Stimulated activated CD4-positive, alpha-beta T cell treated with anti-CD3 and anti-CD28 coated beads, Interleukin-1b, Interleukin-23, amount 100 ng/mL, for 24 hours (primary cell): ENCODE results near the gene ST6GALNAC1.
"Not testable (repeated sequence)": the region's sequence is repeated elsewhere in the genome, so short reads cannot be mapped to it uniquely, and the experiment has no call there.

Source experiments
- DNase-seq, 4 experiments: peaks; one replicate each; pipeline ENCODE4 v3.0.0-alpha.2; 2020; ENCODE audit warnings: low read depth in 4 of 4, low spot score in 1 of 4

Gene ST6GALNAC1

DNA sequence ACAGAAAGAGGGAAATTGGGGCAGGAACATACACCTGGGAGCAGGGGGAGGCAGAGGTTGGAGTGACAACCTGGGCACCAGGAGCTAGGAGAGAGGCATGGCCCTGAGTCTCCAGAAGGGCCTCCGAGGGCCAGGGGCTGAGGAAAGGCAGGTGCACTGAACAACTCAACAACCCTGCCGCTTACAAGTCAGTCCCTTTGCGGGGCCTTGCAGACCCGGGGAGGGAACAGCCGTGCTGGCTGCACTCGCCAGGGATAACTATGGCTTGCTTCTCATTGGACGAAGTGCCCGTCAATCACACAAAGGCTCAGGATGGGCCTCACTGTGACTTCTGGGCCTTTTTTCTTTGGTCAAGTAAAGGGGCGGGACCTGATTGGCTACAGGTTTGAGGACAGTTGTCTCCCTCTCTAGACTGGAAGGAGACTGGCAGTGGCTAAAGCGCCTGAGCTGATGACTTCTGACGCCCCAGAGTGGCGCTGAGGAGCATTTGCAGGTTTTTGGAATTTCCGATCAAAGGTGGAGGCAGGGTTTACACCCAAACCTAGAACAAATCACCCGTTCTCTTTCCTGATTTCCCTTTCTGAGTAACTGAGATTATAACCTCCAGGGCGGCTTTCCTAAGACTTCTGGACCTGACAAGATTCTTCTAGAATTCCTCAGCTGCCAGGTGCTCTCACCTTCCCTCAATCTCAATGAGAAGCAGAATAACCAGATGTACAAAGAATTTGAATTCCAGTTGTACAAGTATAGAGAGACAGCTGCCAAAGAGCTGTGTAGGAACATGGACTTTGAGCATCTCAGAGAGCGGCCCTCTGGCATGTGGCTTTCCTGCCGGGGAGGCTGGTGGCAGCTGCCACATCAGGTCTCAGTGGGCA lies 30.3 kb downstream of the ST6GALNAC1 start:
- DNase-seq = no peak

DNA sequence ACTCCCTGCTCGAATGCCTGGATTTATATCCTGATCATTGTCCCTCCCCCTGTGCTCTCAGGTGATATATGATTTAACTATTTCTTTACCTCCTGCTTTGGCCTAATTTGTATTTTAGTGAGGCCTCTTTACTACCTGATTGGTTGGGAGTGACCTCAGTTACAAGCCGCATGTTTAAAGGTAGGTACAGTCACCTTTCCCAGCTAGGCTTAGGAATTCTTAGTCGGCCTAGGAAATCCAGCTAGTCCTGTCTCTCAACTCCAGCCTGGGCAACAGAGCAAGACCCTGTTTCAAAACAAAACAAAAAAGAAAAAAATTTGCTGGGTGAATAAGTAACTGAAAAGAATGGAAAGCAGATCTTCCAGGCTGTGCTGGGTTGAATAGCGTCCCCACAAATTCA lies 31.1 kb downstream of the ST6GALNAC1 start:
- no peak for DNase-seq

DNA sequence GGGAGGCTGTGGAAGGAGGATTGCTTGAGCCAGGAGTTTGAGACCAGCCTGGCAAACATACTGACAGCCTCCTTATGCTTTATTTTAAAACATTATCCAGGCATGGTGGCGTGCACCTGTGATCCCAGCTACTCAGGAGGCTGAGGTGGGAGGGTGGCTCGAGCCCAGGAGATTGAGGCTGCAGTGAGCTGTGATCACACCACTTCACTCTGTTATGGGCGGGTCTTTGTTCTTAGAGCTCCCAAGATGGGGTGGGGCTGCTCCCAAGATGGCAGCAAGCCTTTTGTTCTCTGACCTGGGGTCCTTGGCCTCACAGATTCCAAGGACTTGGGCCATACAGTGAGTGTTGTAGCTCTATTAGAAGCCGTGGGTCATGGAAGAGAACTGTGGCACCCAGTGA lies 31.8 kb downstream of the ST6GALNAC1 start:
- no peak for DNase-seq

DNA sequence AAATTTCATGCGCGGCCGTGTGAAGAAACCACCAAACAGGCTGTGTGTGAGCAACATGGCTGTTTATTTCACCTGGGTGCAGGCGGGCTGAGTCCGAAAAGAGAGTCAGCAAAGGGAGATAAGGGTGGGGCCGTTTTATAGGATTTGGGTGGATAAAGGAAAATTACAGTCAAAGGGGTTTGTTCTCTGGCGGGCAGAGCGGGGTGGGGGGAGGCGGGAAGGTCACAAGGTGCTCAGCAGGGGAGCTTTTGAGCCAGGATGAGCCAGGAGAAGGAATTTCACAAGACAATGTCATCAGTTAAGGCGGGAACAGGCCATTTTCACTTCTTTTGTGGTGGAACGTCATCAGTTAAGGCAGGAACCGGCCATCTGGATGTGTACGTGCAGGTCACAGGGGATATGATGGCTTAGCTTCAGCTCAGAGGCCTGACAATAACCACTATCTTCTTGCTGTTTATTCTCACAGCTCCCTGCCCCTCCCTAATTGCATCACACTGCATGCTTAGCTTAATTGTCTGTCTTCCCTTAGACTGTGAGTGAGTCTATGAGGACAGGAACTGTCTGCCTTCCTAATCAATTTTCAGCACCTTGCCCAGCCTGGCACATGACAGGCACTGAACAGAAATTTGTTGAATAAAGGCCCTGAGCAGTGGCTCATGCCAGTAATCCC lies 32.3 kb downstream of the ST6GALNAC1 start:
- DNase-seq = not testable (repeated sequence)

DNA sequence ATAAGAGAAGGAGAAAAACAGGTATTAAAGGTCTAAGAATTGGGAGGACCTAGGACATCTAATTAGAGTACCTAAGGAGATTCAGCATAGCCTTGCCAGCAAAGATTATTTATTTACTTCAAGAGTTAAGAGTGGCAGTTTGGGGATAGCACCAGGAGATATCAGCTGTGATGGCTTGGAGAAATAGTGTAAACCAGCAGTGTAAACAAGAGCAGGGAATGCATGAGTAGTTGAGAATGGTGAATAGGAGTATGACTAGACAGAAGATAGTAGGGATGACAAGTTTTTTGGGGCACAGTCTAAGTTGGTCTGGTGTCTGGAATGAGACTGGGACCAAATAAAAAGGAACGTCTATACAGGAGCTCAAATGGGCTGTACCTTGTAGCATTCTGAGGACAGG lies 36.9 kb downstream of the ST6GALNAC1 start:
- not testable (repeated sequence) for DNase-seq

DNA sequence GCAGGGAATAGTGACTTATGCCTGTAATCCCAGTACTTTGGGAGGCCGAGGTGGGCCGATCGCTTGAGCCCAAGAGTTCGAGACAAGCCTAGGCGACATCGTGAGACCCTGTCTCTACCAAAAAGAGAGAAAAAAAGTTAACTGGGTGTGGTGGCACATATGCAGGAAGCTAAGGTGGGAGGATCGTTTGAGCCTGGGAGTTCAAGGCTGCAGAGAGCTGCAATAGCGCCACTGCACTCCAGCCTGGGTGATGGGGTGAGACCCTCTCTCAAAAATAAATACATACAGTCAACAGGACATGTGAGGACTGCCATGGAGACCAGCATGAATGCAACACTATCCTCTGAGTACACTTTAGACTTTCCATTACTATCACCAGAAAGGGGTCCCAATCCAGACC lies 42.5 kb downstream of the ST6GALNAC1 start:
- DNase-seq = no peak

DNA sequence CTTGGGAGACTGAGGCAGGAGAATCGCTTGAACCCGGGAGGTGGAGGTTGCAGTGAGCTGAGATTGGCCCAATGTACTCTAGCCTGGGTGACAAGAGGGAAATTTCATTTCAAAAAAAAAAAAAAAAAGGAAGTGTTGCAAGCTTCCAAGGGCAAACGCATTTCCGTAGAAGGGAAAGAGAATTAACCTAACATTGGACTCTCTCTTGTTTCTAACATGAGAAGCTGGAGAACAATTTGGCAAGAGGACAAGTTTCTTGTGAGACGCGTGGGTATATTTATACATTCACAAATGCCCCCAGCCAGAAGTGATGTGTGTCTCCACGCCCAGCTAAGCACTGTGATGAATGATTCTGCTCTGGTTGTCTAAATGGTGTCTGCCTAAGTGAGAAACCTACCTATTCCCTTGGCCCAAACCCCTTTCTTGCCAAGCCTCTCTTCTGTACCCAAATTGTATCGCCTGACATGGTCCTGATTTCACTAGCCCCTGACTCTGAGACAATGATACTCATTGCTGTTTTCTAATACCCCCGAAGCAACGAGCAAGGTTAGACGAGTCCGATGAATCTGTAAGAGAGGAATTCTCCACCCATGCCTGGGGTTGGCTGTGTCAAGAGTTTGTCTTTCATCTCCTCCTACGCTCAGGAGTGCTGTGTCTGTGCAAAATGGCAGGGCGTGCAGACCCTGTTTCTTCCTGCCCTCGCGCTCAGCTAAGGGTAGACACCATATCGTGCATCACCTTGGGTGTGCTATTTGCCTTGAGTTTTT lies 43.7 kb downstream of the ST6GALNAC1 start:
- DNase-seq = no peak

DNA sequence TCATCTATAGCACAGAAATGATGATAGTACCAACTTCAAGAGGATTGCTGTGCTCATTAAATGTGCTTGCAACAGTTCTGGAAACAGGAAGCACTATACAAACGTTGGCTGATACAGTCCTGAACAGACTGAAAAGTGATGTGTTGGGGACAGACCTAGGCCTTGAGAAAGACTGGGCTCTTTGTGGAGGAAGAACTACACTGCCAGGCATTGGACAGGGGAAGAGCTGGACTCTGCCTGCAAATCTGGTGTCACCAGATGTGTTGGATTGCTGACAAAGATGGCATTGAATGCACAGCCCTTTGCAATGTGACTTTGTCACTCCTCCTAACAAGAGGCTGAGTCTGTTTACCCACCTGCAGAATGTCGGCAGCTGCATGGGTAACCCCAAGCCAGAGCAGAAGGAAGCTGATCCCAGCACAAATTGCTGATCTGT lies 45.5 kb downstream of the ST6GALNAC1 start:
- no peak for DNase-seq

DNA sequence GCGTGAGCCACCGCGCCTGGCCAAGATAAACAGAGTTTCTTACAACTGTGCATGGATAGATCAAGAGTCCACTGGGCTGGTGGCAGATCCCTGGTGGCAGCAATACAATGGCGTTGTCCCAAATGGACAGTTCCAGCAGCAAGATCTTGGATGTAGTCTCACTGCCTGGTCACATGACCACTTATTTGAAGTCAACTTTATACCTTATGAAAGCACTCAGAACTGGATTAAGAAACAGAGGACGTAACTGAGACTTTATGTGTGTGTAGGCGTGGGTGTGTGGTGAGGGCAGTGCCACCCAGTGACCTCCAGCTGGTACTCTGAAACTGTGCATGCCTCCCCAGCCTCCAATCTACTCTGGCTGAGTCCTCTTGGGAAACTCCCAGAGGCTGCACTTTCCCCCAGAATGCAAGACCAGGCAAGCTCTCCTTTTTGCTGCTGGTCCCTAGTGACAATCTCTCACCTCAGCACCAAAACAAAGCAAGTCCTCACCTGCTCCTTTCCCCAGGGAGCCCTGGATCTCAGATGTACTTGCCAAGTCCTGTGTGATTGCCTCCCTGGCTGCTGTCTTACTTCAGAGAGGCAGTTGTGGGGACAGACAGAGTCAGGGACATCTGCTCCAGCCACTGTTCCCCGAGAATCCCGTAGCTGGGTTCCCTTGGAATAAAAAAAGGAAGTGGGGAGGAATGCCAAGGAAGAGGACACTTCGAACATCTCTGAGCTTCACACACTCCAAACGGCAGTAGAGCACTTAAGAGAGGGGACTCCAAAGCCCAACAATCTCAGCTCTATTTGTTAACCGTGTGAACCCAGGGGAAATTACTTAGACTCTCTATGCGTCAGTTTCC lies 46.2 kb downstream of the ST6GALNAC1 start:
- DNase-seq = no peak

DNA sequence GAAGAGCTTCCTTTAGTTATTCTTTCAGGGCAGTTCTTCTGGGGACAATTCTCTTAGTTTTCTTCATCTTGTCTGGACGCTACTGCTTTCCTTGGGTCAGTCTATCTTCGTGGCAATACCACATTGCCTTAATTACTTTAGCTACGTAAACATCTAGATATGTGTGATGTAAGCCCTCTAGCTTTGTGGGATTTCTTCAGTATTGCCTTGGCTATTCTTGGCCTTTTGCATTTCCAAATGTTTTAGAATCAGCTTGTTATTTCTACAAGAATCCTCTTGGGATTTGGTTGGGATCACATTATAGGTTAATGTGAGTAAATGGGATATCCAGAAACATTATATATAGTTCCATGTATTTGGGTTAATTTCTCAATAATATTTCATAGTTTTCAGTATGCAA lies 48.9 kb downstream of the ST6GALNAC1 start:
- DNase-seq = no peak

DNA sequence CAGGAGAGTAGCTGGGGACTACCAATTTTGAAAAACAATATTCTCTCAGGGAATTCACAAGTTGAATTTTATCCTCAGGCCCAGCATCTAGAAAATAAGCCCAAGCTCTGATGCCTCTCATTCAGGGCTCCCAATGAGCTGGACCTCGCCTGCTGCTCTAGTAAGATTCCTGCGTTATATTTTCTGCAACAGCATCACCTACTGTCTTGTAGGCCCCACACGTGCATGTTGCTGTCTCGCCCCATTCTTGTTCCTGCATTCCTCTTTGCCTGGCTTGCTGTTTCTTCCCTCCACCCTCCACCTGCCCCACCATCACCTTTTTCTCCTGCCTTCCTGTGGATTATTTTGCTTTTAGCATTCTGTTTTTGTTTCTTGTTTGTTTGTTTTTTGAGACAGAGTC lies 49.6 kb downstream of the ST6GALNAC1 start:
- no peak for DNase-seq

DNA sequence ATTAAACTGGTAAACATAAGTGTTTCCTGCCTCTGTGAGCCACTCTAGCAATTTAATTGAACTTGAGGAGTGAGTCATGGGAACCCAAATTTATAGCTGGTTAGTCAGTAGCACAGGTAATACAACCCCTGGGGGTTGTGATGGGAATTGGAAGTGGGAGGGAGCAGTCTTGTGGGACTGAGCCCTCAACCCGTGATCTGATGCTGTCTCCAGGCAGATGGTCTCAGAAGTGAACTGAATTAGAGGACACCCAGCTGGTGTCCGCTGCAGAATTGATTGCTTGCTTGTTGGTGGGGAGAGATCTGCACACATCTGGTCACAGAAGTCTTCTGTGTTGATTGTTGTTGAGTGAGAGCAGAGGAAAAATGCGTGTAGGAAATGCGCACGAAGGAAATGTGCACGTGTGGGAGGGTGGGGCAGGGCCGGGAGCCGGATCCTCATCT lies 50.2 kb downstream of the ST6GALNAC1 start:
- no peak for DNase-seq

DNA sequence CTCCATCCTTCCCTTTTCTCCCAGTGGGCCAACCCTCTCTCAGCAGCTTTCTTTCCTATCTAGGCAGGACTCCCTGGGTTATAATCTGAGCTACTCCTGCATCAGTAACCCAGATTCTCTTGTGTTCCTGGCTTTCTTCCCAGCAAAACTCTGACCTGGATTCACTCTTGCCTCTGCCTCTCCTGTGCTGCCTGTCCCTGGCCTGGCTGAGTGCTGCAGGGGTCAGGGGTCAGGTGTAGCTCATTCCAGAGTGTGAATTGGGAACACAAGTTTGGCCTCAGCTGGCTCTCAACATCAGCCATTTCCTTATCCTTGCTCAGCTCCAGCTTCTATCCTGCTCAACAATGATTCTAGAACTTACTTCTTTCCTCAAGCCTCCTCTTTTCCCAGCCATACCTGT lies 55.4 kb downstream of the ST6GALNAC1 start:
- no peak for DNase-seq

DNA sequence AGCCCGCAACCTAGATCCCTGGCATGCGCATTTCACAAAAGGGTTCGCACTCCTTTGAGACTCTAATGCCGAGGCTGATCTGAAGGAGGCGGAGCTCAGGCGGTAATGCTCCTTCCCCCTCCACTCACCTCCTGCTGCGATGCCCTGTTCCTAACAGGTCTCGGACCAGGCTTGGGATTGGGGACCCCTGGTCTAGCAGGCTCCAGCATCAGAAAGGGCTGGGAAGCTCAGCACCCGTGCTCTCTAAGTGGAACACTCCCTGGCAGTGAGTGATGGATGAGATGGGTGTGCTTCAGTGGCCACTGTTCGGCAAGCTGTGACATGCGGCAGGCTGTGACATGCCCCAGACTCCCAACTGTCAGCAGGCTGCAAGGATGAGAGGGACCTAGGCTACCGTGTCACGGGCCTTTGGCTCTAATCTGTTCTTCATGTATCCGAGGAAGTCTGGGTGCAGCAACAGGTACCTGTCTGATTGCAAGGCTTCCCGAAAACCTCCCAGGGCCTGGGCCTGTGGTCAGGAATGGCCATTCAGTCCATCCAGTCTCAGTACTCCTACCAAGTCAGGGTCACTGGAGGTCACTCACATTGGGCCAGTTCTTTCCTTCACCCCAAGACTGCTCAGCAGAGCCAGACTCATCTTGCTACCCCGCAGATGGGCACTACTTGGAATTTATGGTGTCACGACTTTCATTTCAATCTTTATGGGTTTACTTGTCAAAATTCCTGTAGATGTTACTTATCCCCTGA lies 56.6 kb downstream of the ST6GALNAC1 start:
- DNase-seq = no peak

DNA sequence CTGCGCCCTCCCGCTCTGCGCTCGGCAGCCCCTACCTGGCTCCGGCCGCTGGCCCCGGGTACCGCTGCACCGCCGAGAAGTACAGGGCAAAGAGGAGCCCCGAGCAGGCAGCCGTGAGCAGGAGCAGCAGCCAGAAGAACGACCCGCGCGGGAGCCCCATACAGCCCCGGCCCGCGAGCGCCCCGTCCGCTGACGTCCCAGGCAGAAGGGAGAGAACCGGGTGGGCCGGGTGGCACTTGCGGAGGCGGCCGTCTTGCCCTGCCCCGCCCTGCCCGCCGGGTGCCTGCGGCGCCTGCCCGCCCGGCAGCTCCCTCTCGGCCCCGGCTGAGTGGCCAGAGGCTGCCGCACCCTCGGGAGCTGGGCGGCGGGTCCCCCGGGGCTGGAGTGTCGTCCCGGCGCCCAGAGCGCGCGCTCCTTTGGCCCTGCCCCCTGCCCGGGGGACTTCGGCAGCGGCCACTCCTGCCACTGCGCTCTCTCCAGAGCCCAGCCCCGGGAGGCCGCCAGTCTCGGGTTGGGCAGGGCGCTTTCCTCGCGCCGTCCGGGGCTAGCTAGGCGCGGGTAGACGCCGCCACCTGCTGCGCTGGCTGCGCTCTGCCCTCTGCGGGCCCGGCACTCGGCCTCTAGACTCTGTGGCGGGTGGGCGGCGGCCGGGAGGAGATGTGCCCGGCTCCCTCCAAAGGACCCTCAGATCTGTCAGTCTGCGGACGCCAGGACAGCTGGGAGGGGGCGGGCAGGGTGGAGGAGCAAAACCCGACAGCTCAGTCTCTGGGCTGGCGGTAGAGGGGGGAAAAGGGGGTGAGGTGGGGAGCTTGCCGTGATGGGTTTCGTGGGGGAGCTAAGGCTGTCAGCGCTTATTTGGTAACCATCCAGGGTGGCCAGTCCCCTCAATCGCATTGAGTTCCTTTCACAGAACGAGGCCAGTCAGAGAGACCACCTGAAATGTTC lies 57.6 kb downstream of the ST6GALNAC1 start, which contains the start of gene ST6GALNAC2:
TSS of gene ST6GALNAC2 (minus strand) at position 212 of the 945 bp plus-strand sequence. CDS start at position 160, 52 bp downstream.
- no peak for DNase-seq

DNA sequence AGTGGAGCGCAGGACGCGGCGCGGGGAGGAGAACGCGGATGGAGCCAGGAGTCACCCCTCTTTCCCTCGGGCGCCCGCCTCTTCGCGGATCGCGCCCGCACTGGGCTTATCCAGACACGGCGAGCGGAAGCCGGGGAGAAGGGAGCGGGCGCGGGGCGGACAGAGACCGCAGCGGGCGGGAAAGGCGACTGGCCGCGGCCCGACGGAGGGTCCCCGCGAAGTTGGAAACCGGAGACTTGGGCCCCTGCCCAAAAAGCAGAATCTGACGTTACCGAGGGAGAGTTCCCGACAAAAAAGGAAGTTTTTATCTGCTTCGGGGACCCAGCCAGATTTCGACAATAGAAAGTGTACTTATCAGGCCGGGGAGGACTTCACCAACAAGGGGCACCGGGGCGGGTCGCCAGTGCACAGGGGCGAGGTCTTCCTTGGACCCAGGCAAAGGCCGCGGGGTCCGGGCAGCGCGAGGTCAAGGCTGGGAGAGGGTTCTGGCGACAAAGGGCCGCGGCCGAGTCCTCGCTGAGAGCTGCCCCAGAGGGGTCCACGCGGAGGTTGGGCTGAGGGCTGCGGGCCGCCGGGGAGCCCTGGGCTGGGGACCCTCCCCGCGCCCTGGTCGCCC lies 58.4 kb downstream of the ST6GALNAC1 start:
- no peak for DNase-seq

DNA sequence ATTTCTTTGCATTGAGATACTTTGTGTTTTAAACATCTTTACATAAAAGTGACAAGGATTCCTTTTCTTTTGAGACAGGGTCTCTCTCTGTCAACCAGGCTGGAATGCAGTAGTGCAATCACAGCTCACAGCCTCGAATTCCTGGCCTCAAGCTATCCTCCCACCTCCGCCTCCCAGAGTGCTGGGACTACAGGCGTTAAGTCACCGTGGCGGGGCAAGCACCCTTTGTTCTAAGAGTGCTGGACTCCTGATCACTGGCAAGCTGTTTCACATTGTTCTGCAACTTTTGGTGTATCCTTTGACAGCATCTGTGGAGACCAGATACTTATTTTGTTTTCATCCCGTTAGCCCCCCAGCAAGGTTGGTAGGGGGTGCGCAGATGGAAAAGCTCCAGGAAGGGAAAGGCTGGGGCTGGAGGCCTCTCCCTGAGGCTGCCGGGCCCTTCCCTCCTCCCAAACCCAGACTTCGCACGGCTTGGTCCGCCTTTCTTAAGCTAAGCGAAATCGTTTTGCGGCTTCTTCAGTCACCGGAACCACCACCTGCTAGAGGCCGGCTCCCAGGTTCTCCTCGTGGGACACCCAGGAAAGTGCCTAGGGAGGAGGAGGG lies 59.0 kb downstream of the ST6GALNAC1 start:
- DNase-seq = no peak

DNA sequence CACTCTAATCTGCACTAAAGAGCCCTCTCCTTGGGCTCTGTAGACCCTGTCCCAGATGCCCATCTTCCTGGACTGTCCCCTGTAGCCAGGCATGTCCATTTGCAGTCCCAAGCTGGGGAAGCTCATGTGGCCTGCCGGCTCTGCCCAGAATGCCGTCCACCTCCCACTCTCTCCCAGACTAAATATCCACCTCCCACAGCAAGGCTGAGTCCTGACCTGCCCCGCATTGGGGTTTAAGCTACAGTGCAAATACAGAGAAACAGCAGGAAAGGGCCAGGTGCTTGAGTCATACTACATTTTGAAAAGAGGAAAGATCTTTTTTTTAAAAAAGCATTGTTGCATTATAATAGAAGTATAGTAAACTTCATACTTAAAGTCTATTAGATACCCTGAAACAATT lies 60.9 kb downstream of the ST6GALNAC1 start:
- DNase-seq = no peak
